ENCODE results near the gene CXorf58.
"Not testable (repeated sequence)": the region's sequence is repeated elsewhere in the genome, so short reads cannot be mapped to it uniquely, and the experiment has no call there.

The CXorf58 gene, protein sequence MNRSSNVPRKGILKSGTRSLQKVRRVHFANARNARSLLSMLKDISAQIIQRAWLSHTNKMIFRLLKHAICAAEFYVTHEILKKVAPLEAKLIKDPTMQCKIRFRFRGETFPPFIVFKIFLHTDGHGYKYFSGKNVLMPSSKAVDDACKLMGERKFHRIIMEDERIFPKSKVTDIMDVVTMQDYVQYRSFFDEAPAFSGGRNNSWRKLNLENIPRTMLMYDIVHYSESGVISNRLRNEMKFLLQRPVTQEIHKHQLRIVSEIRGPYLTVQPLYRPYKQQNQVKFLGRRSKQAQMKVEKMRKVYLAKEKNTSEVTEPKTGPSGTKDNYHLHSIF

DNA sequence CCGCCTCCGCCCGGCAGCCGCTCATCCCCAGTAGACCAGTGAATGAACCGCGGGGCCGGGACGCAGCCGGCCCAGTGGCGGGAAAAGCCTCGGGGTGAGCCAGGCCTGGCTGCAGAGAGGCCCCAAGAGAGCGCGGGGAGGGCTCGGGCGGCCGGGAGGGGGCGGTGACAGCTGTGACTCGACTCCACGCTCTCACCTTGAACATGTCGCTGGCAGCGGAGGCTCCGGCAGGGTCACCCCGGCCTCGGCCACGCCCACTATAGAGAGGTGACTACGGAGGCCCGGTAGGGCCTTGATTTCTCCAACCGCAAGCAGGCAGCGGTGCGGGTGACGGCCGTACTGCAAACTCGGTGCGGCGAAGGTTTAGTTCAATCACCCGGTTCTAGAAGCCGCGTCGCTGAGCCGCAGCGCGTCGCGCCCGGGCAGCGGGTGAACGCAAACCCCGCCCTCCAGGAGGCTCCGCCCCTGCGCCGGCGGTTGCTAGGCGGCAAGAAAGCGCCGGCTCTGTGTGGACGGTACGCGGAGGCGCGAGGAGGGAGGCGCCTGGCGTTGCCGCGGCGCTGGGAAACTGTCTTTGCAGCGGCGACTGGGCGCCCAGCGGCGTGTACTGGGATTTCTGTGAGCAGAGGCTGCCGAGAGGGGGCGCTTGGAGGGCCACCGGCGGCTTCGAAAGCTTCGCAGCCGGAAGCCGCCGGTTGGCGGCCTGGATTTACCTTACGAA is at the start of gene CXorf58, which contains the start of gene APOO:
Gene CXorf58, plus strand, starts transcription at position 509 of the 721 bp plus-strand sequence. CDS start 2,297 bp downstream, outside the sequence.
Gene APOO, minus strand, starts transcription at position 441 of the 721 bp plus-strand sequence. Its CDS starts 236 bp downstream, at position 205.
- DNase-seq: peak; percentile 93

DNA sequence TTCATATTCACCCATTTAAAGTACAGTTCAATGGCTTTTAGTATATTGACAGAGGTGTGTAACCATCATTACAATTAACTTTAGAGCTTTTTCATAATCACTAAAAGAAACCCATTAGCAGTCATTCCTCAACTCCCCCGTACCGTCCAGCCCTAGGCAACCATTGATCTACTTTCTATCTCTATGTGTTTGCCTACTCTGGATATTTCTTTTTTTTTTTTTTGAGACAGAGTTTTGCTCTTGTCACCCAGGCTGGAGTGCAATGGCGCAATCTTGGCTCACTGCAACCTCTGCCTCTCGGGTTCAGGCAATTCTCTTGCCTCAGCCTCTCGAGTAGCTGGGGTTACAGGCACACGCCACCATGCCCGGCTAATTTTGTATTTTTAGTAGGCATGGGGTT is 48.6 kb upstream of the CXorf58 start:
- not testable (repeated sequence) for DNase-seq

DNA sequence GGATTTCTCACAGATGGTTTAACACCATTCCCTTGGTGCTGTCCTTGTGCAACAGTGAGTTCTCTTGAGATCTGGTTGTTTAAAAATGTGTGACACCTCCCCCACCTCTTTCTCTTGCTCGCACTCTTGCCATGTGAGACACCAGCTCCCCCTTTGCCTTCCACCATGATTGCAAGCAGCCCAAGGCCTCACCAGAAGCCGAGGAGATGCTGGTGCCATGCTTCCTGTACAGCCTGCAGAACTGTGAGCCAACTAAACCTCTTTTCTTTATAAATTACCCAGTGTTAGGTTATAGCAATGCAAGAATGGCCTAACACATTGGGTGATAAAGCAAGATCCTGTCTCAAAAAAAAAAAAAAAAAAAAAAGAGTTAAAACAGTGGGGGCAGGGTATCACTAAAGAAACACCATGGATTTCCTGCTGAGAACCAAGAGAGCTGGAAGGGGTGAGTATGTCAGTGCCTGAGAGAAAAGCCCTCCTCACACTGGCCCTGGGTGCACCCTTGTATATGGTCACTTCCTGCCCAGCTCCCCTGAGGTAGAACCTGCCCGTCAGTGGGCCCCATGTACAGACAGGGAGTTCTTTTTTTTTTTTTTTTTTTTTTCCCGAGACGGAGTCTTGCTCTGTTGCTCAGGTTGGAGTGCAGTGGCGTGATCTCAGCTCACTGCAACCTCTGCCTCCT is 46.5 kb upstream of the CXorf58 start:
- DNase-seq: no peak

DNA sequence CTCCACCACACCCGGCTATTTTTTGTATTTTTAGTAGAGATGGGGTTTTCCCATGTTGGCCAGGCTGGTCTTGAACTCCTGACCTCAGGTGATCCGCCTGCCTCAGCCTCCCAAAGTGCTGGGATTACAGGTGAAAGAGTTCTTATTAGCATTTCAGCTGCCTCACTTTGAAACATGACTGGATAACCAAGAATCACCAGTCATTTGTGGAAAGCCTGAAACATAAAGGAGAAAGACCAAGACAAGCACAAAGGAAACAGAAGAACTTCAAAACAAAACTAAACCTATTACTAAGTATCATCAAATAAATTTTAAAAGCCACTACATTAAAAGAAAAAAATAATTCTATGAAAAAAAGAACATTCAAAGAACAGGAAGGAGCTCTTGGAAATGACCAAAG is 45.9 kb upstream of the CXorf58 start:
- not testable (repeated sequence) for DNase-seq

DNA sequence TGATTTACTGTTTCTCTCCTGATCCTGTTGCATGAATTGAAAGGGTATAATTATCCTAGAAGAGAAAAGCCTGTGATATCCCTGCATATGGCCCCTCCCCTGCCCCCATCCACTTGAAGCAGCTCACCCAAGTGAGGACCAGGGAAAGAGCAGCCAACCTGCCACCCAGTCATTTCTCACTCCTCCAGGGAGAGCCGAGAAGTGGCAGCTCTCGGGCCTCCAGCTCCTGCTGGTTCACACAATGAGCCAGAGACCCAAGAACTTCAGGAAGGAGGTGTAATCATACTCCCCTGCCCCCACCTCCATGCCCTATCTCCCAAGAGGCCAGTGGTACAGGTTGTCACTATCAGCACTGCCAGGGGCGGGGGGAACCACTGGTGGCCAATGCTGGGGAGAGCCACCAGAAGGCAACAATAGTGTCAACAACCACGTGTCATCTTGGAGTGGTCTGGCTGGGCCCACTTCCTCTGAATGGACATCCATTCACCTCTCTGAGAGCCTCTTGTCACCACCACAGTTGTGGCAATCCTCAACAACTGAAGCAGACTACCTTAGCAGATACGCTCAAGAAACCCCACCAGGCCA is 43.0 kb upstream of the CXorf58 start:
- no peak for DNase-seq

DNA sequence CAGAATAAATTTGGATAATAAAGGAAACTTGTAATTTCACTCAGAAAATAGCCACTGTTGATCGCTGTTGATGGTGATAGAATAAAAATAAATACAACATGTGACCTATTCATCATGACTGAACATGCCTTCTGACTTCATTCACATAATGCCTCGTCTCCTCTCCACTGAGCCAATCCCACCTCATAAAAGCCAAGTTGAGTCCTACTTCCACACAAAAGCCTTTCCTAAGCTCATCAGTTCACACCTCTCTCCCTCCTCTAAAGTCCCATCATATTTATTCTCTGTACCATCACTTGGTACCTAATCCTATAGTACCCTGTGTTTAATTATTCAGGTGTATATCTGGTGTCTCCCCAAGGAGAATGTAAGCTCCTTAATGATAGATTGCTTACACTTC is 37.8 kb upstream of the CXorf58 start:
- DNase-seq: no peak

DNA sequence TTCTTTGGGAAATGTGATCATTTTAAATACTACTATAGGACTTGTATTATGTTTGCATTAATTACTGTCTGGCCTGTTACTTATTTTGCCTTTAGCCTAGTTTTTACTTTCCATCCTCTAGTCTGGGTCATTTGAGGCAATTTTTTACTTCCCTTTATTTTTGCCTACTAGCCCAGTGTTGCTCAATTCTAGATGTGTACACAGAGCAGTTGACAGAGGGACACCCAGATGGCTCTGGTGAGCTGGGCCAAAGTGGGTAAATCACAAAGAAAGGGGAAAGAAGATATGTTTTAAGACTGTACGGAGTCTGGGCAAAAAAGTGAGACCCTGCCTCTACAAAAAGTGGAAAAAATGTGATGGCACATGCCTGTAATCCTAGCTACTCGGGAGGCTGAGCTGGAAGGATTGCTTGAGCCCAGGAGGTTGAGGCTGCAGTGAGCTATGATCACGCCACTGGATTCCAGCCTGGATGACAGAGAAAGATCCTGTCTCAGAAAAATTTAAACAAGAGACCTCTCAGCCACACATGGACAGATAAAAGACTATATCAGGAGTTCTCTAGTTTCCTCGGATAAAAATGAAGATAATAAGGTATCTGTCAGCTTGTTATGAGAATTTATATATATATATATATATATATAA is 35.8 kb upstream of the CXorf58 start:
- DNase-seq: no peak

DNA sequence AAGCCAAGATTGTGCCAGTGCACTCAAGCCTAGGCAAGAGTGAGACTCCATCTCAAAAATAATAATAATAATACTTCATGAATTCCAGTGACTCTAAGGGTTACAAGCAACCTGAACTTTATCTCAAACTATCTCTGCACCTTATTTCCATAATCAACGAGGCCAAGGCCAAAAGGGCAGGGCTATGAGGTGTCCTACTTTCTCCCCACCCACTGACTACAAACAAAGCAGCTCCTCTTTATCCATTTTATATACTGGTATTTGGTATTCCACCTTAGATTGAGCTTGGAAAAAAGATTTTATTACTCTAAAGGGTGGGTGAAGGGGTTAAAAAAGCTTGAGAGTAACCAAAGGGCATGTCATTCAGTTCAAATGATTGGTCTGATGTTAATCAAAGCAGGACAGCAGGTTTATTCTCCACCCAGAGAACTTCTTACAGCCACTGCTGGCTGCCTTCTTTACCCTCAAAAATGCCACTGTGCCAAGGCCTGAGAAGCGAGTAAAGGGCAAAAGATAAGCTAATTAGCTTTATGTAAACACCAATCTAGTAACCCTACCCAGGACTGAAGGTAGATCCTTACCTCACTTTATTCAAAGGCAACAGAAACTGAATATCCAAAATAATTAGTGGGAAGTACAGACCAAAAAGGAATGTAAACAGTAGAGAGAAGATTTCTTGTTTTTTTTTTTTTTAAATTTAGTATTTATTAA is 28.3 kb upstream of the CXorf58 start:
- no peak for DNase-seq

DNA sequence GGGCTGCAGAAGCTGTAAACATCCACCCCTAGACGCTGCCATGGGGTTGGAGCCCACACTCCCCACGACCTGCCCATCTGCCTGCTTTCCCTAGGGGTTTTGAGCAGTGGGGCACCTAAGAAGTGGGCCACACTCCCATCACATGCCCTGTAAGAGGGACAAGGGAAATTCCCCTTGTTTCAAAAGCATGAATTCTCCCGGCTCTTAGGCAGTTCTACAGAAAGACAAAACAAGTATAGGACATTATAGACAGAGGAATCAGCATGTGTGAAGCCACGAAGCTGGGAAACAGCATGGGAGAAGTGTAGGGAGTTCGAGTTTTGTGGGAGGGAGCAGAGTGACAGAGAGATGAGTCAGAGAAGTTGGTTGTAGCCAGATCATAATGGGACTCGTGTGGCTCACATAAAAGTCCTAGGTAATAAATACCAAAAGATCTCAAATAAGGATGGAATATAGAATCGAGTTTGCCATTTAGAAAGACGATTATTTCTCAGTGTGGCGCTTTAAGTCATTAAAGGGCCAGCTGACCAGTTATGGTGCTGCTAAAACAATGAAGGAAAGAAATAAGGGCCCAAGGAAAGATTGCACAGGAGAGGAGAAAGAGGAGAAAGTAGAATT is 24.0 kb upstream of the CXorf58 start:
- DNase-seq: no peak

DNA sequence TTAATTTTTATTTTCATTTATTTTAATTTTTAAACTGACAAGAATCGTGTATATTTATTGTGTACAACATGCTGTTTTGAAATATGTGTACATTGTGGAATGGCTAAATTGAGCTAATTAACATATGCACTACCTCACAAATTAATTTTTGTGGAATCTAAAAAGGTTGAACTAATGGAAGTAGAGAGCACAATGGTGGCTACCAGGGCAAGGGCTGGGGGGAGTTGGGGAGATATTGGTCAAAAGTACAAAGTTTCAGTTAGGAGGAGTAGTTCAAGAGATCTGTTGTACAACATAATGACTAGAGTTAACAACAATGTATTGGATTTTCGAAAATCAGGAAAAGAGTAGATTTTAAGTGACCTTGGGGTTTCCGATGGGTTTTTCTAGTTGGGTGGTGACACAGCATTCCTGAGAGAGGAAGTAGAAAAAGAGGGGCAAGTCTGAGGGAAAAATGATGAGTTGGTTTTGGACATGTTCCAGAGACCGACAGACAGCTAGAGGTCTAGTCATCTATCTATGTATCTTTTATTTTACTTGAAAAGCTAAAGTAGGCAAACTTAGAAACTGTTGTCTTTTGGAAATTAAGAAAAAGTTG is 23.3 kb upstream of the CXorf58 start:
- DNase-seq: no peak

DNA sequence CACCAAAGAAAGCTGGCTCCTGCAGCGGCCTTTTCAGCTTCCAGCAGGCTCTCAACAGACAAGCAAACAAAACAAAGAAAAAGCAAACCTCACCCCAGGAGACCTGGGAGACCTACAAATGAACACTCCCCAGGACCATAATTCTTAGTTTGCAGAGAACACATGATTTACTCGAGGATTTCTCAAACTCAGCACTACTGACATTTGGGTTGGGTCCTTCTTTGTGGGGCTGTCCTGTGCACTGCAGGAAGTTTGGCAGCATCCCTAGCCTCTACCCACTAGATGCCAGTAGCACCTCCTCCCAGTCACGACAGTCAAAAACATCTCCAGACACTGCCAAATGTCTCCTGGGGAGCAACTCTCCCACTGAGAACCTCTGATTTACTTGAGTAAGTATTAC is 22.0 kb upstream of the CXorf58 start:
- DNase-seq: no peak

DNA sequence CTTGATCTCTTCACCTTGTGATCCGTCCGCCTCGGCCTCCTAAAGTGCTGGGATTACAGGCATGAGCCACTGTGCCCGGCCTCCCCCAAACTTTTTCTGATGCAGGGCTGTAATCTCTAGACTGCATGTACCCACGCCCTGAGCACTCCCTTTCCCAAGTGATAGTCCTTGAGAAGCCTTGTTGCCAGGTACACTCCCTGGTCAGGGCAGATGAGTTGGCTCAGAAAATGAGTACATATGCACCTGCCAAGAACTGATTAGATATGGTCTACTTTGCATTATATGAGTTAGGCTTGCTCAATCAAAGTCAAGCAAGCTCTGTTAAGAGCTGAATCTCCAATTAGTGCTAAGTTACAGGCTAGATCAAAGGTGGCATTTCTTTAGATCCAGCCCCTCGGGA is 20.4 kb upstream of the CXorf58 start:
- no peak for DNase-seq

DNA sequence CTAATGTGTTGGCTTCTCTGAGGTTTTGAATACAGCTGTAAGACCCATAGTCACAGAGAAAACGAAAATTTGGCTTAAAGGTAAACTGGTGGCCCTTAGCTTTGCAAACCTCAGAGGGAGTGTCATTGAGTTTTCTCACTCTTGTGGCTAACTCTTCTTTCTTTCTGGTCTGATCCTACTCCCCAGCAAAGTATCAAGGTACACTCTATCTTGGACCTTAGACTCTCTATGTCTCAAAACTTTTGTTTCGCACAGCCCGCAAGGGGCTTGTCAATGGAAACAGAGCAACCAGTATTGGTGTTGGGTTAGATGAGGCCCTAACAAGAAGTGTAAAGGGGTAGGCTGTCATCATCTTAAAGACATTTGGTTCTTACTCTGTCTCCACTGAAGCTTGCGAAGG is 19.9 kb upstream of the CXorf58 start:
- no peak for DNase-seq

DNA sequence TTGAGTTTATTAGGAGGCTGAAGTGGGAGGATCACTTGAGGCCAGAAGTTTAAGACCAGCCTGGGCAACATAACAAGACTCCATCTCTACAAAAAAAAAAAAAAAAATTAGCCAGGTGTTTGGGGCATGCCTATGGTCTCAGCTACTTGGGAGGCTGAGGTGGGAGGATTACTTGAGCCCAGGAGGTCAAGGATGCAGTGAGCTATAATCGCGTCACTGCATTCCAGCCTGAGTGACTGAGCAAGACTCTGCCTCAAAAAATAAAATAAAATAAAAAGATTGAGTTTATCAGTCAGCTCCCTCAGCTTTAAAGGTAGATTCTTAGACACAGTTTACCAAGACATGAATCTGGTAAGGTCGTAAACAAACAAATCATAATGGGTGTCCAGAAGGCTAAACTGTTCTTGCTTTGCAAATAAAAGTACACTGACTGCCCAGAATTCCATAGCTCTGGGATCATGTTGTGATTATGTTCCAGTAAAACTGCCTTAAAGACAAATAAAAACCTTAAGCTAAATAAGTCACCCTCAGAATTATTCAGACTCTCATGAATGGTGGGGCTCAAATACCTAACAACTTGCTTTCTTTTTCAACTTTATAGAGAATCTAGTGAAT is 18.8 kb upstream of the CXorf58 start:
- no peak for DNase-seq

DNA sequence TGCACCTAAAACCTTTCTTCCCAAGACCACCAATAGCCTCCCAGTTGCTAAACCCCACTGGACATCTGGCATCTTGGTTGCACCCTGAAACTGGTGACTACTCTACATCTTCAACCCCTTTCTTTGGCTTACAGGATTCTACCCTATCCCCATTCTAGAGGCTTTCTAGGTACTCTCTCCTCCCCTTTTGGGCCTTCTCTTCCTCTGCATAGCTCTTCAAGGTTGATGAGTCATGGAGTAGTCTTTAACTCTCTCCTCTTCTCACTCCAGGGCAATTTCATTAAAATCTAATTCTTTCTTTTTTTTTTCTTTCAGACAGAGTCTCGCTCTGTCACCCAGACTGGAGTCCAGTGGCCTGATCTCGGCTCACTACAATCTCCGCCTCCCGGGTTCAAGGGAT is 16.9 kb upstream of the CXorf58 start:
- DNase-seq: no peak

DNA sequence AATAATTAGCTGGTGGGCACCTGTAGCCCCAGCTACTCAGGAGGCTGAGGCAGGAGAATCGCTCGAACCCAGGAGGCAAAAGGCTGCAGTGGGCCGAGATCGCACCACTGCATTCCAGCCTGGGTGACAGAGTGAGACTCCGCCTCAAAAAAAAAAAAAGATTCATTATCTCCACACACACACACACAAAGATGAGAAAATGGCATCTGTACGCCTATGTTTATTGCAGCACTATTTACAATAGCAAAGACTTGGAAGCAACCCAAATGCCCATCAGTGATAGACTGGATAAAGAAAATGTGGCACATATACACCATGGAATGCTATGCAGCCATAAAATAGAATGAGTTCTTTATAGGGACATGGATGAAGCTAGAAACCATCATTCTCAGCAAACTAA is 12.8 kb upstream of the CXorf58 start:
- not testable (repeated sequence) for DNase-seq

DNA sequence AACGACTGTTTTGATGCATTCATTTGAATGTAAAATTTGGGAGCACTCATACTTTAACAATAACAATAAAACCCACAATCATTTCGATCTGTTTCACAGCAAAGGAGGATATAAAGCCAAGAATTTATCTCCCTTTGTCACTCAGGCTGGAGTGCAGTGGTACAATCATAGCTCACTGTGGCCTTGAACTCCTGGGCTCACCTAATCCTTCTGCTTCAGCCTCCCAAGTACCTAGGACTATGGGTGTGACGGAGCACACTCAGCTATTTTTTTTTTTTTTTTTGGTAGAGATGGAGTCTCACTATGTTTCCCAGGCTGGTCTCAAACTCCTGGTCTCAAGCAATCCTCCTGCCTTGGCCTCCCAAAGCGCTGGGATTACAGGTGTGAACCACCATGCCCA is 11.3 kb upstream of the CXorf58 start:
- not testable (repeated sequence) for DNase-seq

DNA sequence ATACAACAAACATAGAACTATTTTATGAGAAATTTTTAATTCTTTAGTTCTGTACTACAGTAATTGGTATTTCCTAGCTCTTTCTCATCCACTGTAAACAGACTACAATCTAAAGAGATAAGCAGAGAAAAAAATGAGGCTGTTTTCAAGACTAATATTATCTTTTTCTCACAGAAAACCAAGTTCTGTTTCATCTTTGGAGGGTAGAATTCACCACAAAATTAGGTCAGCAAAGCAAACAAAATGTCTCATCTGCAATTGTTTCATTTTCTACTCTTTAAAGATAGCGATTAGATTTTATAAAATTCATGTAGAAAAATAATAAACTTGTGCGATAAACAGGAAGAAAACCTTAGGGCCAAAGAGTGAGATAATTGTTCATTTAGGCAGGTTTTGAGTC is 10.8 kb upstream of the CXorf58 start:
- DNase-seq: no peak

DNA sequence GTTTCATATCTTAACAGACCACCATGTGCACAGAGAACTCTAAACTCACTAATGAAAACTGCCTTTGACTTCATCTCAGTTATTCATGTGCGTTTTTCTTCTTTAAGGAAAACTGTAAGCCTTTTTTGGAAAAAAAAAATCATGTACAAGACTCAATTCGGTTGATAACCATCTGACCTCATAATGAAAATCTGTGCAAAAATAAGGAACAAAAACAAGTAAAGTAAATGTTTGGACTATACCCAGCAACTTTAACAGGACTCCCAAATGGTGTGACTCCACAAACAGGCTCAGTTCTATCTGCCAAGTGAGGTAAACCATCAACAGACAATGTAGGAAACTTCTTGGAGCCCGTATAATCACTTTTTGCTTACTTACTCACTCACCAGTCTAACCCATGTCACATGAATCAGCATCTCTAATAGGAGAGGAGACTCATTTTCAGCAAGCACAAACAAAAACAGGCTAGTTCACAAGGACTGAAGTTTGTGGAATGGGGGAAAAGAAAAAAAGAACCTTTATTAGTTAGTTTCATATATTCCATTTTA is 9.3 kb upstream of the CXorf58 start:
- no peak for DNase-seq

DNA sequence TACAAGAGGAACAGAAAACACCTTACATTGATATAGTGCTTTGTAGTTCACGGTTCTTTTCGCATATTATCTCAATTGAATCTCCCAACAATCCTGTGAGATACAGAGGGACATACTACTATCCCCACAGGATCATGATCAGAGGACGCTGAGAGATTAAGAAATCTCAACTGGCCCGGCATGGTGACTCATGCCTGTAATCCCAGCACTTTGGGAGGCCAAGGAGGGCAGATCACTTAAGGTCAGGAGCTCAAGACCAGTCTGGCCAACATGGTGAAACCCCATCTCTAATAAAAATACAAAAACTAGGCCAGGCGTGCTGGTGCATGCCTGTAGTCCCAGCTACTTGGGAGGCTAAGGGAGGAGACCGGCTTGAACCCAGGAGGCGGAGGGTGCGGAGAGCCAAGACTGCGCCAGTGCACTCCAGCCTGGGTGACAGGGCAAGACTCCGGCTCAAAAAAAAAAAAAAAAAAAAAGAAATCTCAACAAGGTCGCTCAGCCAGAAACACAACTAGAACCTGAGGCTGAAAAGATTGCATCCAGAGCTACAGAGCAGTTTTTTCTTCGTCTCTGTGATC is 7.5 kb upstream of the CXorf58 start:
- DNase-seq: no peak

All from CD4-positive, alpha-beta T cell treated with Interleukin-21 for 1 hour (primary cell).